ENCODE data around the gene SLC25A21.

- TF ChIP-seq POLR2A (IDR thresholded peaks at IDR 0.05; ENCODE audit: low read depth, low read length) (no peak), POLR2AphosphoS5 (IDR thresholded peaks at IDR 0.05; ENCODE audit: low read depth, low read length) (no peak), TAF1 (IDR thresholded peaks at IDR 0.05; ENCODE audit: borderline replicate concordance, low read depth, low read length) (no peak)
Observed at GRCh38 chr14:36738269-36738668, 434.1 kb downstream of the SLC25A21 start.
